ENCODE data around the gene SETD4.
A peak's percentile ranks its signal among the peaks of the same experiment; 100 is the strongest.

Gene SETD4

GRCh38 chr21:36004441-36004840 is 55.9 kb downstream of the SETD4 start:
- no peak for DNase-seq

GRCh38 chr21:36003776-36004175 is 56.5 kb downstream of the SETD4 start:
- DNase-seq: no peak

- no peak for DNase-seq
These were observed 64.1 kb downstream of the SETD4 start for GRCh38 chr21:35996217-35996616.

- DNase-seq: no peak
These were observed 64.7 kb downstream of the SETD4 start for GRCh38 chr21:35995522-35996088.

GRCh38 chr21:35994613-35995012 is 65.7 kb downstream of the SETD4 start:
- DNase-seq: no peak

- no peak for DNase-seq
These were observed 66.3 kb downstream of the SETD4 start for GRCh38 chr21:35993875-35994490.

GRCh38 chr21:35991131-35991530 is 69.2 kb downstream of the SETD4 start:
- no peak for DNase-seq

- DNase-seq: no peak
These were observed 69.7 kb downstream of the SETD4 start for GRCh38 chr21:35990609-35991008.

- peak; percentile 64 for DNase-seq
These were observed 71.1 kb downstream of the SETD4 start for GRCh38 chr21:35989138-35989735.

- DNase-seq: no peak
These were observed 71.7 kb downstream of the SETD4 start for GRCh38 chr21:35988416-35989137.

- no peak for DNase-seq
These were observed 72.9 kb downstream of the SETD4 start for GRCh38 chr21:35987475-35987874.

- no peak for DNase-seq
These were observed 75.5 kb downstream of the SETD4 start for GRCh38 chr21:35984654-35985361.

All from femur (tissue), 1 donor.